Sigmoid colon (tissue), 7 donors: Measurements from ENCODE around the gene EIPR1. TPM values are rescaled to one million over a fixed set of nuclear protein-coding genes. Genes with fewer than 3 reads are reported as not detected.
"Not testable (repeated sequence)": the region's sequence is repeated elsewhere in the genome, so short reads cannot be mapped to it uniquely, and the experiment has no call there.

Experiments
- DNase-seq: peaks from one replicate; pipeline ENCODE4 v3.0.0-alpha.2; 2019
- H3K27ac ChIP-seq, 4 donors: fragments of 200-600 bp; sonication (generic); one replicate each; pipeline ENCODE4 v1.5.1; 2016 to 2019; ENCODE audit warnings: mild to moderate bottlenecking in 1 of 4
- H3K27me3 ChIP-seq, 3 donors: fragments of 200-600 bp; sonication (generic); one replicate each; pipeline ENCODE4 v1.5.1; 2019; ENCODE audit warnings: mild to moderate bottlenecking in 1 of 3
- H3K36me3 ChIP-seq, 4 donors: fragments of 200-600 bp; sonication (generic); one replicate each; pipeline ENCODE4 v1.5.1; 2016 to 2019
- H3K4me1 ChIP-seq, 4 donors: fragments of 200-600 bp; sonication (generic); one replicate each; pipeline ENCODE4 v1.5.1; 2017 to 2019
- H3K4me3 ChIP-seq, 4 donors: fragments of 200-600 bp; sonication (generic); one replicate each; pipeline ENCODE4 v1.5.1; 2017 to 2019; ENCODE audit warnings: mild to moderate bottlenecking in 2 of 4, moderate library complexity in 1 of 4
- H3K9me3 ChIP-seq, 4 donors: fragments of 200-600 bp in 3 of 4; sonication (generic) in 3 of 4; one replicate each; pipeline versions ENCODE4 v1.5.1 to v1.6.1; 2013 to 2019
- EP300 ChIP-seq, 4 donors: sonication (generic); formaldehyde crosslinking; IDR thresholded peaks; one replicate each; pipeline ENCODE4 v1.6.1; 2017; ENCODE audit warnings: antibody characterized with exemption in 4 of 4
- POLR2A ChIP-seq, 2 donors: fragments of 450-650 bp; IDR thresholded peaks; one replicate each; pipeline ENCODE4 v1.6.1; 2016; ENCODE audit warnings: antibody characterized with exemption in 2 of 2, mild to moderate bottlenecking in 2 of 2, moderate library complexity in 2 of 2
- POLR2AphosphoS5 ChIP-seq, 4 donors: sonication (generic); formaldehyde crosslinking; IDR thresholded peaks; one replicate each; pipeline ENCODE4 v1.6.1; 2017; ENCODE audit warnings: antibody characterized with exemption in 4 of 4
- WGBS, 2 donors: extraction: QIAGEN DNeasy Blood & Tissue Kit; methylation state at CpG; one replicate each; pipeline ENCODE4 v1.1.7; 2013; 5-methylcytosine and 5-hydroxymethylcytosine counted together
- intact Hi-C: fragments of 100-400 bp; cut with DNase I; formaldehyde crosslinking; loops from one replicate; pipeline ENCODE4 v1.15.1; 2023
- polyA plus RNA-seq, 3 donors: library from polyadenylated mRNA; stranded (reverse); fragments of 200-250 nt; gene quantifications; one replicate each; pipeline ENCODE4 v1.2.3, GENCODE V29; 2013
- total RNA-seq, 4 donors: library from RNA; depleted of rRNA; stranded (reverse); fragments of >200 nt; gene quantifications; one replicate each; pipeline ENCODE4 v1.1.0, GENCODE V29; 2016
- TF ChIP-seq, protein P1 (sequence below), 4 experiments: fragments of 450-650 bp in 3 of 4; fragments of 200-600 bp in 1 of 4; IDR thresholded peaks; one replicate each; pipeline ENCODE4 v1.5.1; 2016 to 2019; ENCODE audit warnings: antibody characterized with exemption in 4 of 4, mild to moderate bottlenecking in 3 of 4, moderate library complexity in 2 of 4
- donor health status: healthy with polysubstance abuse.
- donor health status: Bipolar disorder and iron deficiency.
- donor health status: healthy.

Gene EIPR1
- total and polyA plus RNA-seq, 7 donors, result 12.2 to 27.0 (median 20.0) TPM

- Histone ChIP-seq H3K36me3 (no peaks in the 10 kb centered on the region), H3K4me1 (no peaks in the 10 kb centered on the region), H3K9me3 (no peaks in the 10 kb centered on the region), H3K27me3 (no peaks in the 10 kb centered on the region), H3K27ac (no peak overlapping the region), H3K4me3 (no peak overlapping the region)
- no peak for TF ChIP-seq EP300 (IDR thresholded peaks at IDR 0.05)
- TF ChIP-seq, protein P1, sequence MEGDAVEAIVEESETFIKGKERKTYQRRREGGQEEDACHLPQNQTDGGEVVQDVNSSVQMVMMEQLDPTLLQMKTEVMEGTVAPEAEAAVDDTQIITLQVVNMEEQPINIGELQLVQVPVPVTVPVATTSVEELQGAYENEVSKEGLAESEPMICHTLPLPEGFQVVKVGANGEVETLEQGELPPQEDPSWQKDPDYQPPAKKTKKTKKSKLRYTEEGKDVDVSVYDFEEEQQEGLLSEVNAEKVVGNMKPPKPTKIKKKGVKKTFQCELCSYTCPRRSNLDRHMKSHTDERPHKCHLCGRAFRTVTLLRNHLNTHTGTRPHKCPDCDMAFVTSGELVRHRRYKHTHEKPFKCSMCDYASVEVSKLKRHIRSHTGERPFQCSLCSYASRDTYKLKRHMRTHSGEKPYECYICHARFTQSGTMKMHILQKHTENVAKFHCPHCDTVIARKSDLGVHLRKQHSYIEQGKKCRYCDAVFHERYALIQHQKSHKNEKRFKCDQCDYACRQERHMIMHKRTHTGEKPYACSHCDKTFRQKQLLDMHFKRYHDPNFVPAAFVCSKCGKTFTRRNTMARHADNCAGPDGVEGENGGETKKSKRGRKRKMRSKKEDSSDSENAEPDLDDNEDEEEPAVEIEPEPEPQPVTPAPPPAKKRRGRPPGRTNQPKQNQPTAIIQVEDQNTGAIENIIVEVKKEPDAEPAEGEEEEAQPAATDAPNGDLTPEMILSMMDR (IDR thresholded peaks at IDR 0.05), result no peak
- WGBS, 2 donors, result 94 to 96% methylated on average over 20 of the region's 20 CpGs
- peak; percentile 33 for DNase-seq
- intact Hi-C loops, result no loop called here
These were observed 89.0 kb downstream of the EIPR1 start for GRCh38 chr2:3288470-3289170.

DNA sequence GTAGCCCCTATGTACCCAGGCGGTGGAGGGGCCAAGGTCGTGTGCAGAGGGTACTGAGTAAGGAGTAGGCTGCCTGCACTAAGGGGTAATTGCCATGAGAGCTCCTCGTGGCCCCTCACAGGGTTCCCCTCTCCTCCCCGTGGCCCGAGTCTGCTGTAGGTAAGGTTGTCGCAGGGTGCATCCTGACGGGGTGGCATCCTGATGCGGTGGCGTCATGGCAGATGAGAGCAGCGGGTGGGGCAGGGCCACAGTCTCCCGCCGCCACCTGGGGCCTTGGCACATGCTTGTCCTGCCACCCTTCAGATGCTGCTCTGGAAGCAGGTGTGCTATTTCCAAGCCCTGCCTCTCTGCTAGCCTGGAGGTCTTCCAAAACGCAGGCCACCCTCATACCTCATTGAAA, 89.7 kb downstream of the EIPR1 start:
- Histone ChIP-seq H3K4me3 (no peak overlapping the region), H3K27ac (no peak overlapping the region), H3K36me3 (no peaks in the 10 kb centered on the region), H3K4me1 (peaks cover 0 to 6% (median 4%) of the 10 kb centered on the region in 4 donors), H3K9me3 (no peaks in the 10 kb centered on the region), H3K27me3 (no peaks in the 10 kb centered on the region)
- TF ChIP-seq POLR2AphosphoS5 (IDR thresholded peaks at IDR 0.05), result no peak
- TF ChIP-seq, protein P1 (IDR thresholded peaks at IDR 0.05), result no peak
- TF ChIP-seq EP300 (IDR thresholded peaks at IDR 0.05), result no peak
- no peak for TF ChIP-seq POLR2A (IDR thresholded peaks at IDR 0.05)
- 95 to 96% methylated on average over 13 of the region's 13 CpGs for WGBS, 2 donors
- no peak for DNase-seq
- intact Hi-C loops, result no loop called here

DNA sequence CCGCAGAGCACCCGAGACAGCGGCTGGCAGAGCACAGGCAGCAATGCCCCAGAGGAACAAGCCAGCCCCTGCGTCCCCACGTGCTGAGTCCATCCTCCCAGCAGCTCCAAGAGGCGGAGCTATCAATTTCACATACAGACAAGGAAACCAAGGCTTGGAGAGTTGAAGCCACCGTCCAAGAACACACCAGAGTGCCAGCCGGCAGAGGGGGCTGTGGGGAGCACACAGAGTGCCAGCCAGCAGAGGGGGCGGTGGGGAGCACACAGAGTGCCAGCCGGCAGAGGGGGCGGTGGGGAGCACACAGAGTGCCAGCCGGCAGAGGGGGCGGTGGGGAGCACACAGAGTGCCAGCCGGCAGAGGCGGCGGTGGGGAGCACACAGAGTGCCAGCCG, 91.0 kb downstream of the EIPR1 start:
- H3K9me3 ChIP-seq, H3K4me3 ChIP-seq, DNase-seq, H3K27me3 ChIP-seq, H3K36me3 ChIP-seq, H3K27ac ChIP-seq, intact Hi-C loops: not testable (repeated sequence)
- H3K4me1 ChIP-seq, result peaks cover 0 to 14% (median 12%) of the 10 kb centered on the region in 4 donors
- 95 to 97% methylated on average over 17 of the region's 17 CpGs for WGBS, 2 donors

DNA sequence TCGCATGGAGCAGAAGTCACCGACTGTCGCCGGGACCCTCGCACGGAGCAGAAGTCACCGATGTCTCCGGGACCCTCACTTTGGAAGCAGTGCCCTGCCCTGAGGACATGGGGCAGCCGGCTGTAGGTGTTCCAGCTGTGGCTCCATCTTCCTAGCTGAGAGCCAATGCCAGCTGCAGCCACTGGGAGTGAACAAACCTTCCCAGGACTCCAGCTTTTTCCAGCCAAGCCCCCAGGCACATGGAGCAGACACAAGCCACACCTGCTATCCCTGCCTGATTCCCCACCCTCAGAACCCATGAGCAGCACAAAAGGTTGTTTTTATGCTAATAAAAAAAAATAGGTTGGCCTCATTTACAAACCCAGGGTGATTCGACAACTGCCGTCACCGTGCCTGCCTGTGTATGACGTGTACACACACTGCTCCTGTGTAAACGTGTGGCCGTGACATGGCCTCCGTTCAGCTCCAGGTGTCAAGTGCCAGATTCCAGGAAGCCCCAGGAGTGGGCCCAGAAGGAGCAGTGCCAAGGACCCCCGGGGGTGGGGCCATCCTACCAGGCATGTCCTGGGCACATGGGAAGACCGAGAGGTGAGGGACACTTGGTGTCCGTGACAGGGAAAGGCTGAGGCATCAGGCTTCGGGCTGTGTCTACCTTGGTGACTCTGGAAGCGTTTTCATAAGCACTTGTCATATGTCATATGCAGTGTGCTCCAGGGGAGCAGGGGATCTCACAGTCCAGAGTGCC, 91.5 kb downstream of the EIPR1 start:
- no peak for DNase-seq
- H3K4me3 ChIP-seq, result no peak overlapping the region
- intact Hi-C loops, result no loop called here
- H3K36me3 ChIP-seq, result no peaks in the 10 kb centered on the region
- TF ChIP-seq POLR2A (IDR thresholded peaks at IDR 0.05), result no peak
- no peak for TF ChIP-seq EP300 (IDR thresholded peaks at IDR 0.05)
- TF ChIP-seq, protein P1 (IDR thresholded peaks at IDR 0.05), result no peak
- TF ChIP-seq POLR2AphosphoS5 (IDR thresholded peaks at IDR 0.05), result no peak
- H3K4me1 ChIP-seq, result peaks cover 0 to 14% (median 12%) of the 10 kb centered on the region in 4 donors
- 91 to 94% methylated on average over 21 of the region's 21 CpGs for WGBS, 2 donors
- H3K27ac ChIP-seq, result no peak overlapping the region
- no peaks in the 10 kb centered on the region for H3K27me3 ChIP-seq
- H3K9me3 ChIP-seq, result no peaks in the 10 kb centered on the region

- Histone ChIP-seq H3K4me3 (no peak overlapping the region), H3K27me3 (no peaks in the 10 kb centered on the region), H3K36me3 (no peaks in the 10 kb centered on the region), H3K4me1 (peaks cover 0 to 14% (median 12%) of the 10 kb centered on the region in 4 donors), H3K9me3 (no peaks in the 10 kb centered on the region), H3K27ac (no peak overlapping the region)
- no peak for DNase-seq
- WGBS, 2 donors, result 90 to 93% methylated on average over 24 of the region's 24 CpGs
- TF ChIP-seq, protein P1 (IDR thresholded peaks at IDR 0.05), result no peak
- no peak for TF ChIP-seq POLR2A (IDR thresholded peaks at IDR 0.05)
- TF ChIP-seq EP300 (IDR thresholded peaks at IDR 0.05), result no peak
- no peak for TF ChIP-seq POLR2AphosphoS5 (IDR thresholded peaks at IDR 0.05)
- intact Hi-C loops, result no loop called here
These were observed 92.7 kb downstream of the EIPR1 start for GRCh38 chr2:3284657-3285630.

DNA sequence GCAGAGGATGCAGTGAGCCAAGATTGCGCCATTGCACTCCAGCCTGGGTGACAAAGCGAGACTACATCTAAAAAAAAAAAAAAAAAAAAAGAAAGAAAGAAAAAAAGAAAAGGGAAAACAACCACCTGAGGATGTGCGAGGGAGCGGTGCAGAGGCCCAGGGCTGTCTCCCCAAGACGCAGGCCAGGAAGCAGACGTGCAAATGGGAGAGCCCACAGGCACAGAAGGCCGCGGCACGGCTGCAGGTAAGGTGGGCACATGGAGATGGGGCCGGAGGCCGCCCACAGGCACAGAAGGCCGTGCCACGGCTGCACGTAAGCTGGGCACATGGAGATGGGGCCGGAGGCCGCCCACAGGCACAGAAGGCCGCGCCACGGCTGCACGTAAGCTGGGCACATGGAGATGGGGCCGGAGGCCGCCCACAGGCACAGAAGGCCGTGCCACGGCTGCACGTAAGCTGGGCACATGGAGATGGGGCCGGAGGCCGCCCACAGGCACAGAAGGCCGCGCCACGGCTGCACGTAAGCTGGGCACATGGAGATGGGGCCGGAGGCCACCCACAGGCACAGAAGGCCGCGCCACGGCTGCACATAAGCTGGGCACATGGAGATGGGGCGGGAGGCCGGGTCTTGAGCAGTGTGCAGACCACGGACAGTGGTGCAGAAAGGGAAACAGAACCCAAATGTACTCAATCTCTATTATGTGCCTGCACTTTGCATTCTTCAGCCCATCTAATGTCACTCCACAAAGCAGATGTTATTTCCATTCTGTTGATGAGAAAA, 93.6 kb downstream of the EIPR1 start:
- DNase-seq, H3K27me3 ChIP-seq, H3K27ac ChIP-seq, H3K4me3 ChIP-seq, H3K9me3 ChIP-seq, intact Hi-C loops, H3K36me3 ChIP-seq: not testable (repeated sequence)
- 97 to 98% methylated on average over 35 to 36 of the region's 38 CpGs for WGBS, 2 donors
- H3K4me1 ChIP-seq, result peaks cover 0 to 14% (median 12%) of the 10 kb centered on the region in 4 donors
